Islet precursor cell (in vitro differentiated cells): ENCODE measurements around the gene AQP6.

Experiments used
- DNase-seq: peaks from one replicate; pipeline ENCODE4 v3.0.0-alpha.2; 2018

AQP6 gene

GRCh38 chr12:50006280-50006679 is 33.5 kb downstream of the AQP6 start:
- DNase-seq, result no peak

DNA sequence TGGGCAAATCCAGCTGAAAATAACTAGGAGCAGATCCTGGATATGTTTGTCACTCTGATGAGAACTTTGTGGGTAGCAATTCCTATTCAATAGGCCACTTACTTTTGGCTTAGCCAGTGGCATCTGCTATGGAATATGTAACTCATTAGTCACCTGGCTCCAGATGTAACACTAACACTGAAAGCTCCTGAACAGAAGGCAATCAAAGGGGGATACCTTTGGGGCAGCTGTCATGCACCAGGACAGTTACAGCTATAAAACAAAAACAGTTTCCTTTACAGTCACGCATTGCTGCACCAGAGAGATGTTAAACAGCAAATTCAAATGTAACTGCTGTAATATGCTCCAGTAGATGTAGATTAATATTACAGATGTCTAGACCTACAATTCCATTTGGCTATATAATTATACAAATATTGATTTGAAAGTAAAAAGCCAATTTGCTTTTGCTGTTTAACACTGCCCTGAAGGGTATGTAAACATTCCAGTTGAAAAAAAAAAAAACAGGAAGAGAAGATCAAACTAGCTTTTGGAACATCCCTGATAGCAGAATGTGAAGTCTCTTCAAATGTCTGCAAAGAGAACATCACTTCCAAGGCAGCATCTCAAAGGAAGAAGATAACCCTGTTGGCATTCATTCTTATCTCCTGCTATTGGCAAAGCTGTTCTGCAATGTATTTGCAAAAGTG is 34.2 kb downstream of the AQP6 start:
- DNase-seq, result no peak

DNA sequence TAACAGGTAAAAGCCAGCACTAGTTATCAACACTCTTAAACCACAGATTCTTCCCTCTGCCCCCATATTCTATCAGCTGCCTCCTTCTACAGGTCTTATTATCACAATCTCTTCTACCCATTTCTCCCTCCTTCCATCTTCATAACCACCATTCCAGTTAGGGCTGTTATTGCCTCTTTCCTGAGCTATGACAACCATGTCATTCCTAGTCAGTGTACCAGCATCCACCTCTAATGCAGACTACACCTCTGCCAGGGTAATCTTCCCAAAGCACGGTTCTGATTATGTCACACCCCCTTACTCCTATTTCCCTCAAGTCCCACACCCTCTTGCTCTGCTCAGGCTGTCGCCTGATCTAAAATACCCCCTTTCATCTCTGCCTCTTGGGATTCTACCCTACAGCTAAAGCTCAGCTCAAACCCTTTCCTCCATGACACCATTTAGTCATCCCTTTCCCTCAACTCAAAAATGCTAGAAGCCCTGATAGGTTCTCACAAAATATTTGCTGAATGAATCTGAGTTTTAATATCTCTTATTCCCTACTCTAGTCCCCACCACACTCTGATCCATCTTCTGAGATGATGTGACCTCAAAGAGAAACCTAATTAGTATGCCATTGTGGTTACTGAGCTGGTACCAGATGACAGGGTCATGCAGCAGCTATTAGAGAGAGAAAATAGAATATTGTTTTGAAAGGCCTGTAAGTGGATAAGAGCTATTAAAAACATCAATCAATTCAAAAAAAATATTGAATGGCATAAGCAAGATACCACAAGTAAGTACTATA is 40.8 kb downstream of the AQP6 start:
- DNase-seq, result no peak

DNA sequence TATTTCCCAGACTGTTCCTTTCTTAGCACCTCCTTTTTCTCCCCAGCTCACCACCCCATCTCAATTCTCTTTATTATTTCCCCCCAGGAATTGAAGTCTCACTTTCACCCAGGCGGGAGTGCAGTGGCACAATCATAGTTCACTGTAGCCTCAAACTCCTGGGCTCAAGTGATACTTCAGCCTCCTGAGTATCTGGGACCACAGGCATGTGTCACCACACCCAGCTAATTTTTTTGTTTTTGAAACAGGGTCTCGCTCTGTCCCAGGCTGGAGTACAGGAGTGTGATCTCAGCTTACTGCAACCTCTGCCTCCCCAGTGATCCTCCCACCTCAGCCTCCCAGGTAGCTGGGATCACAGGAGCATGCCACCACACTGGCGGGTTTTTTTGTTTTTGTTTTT is 41.6 kb downstream of the AQP6 start:
- DNase-seq, result no peak

DNA sequence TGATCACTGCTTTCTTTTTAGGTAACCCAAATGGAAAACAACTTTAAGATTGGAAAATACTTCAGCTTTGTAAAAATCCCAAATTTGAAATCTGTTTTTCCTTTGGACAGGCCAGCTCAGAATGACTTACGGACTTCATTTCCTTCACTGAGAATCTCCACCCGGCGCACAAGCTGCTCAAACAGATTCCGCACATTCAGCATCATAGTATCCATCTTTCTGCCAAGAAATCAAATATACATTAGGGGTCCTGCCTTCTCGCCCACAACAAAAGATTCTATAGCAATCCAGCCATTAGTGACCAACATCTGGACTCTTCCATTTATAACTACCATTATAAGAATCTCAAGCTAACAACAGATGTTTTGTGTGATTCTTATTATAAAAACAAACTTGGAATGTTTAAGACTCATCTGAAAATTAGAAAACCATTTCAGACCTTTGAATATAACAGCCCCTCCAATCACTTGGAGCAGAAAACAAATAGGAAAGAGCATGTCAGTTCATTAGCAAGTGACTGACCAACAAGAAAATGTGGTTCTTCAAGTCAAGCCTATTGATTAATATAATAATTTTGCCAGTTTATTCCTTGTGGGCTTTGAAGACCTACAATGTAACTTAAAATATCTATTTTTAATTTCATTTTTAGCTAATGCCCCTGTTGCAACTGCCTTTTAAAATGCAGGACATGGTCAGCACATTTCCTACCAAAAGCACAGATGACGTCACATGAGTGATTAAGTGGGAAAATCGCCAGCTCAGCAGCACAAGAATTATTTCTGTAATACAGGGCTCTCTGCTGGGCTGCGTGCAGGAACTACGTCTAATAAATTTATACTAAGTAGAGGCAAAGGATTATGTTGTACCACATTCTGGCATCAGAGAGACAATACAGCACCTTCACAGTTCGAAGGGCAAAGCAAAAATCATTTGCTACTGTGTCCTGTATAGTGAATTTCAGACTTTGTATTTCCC is 44.0 kb downstream of the AQP6 start:
- DNase-seq, result no peak

DNA sequence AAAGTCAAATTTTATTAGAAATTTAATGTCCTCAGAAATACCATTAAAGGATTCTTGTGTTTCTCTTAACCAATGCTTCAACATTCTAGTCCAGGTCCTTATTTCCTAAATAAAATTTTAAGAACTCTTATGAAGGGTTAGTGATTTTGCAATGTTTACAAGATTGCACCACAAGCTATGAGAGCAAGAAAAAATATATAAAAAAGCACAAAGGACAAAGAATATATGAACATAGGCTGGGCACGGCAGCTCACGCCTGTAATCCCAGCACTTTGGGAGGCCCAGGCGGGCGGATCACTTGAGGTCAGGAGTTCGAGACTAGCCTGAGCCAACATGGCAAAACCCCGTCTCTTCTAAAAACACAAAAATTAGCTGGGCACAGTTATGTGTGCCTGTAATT is 44.9 kb downstream of the AQP6 start:
- no peak for DNase-seq

DNA sequence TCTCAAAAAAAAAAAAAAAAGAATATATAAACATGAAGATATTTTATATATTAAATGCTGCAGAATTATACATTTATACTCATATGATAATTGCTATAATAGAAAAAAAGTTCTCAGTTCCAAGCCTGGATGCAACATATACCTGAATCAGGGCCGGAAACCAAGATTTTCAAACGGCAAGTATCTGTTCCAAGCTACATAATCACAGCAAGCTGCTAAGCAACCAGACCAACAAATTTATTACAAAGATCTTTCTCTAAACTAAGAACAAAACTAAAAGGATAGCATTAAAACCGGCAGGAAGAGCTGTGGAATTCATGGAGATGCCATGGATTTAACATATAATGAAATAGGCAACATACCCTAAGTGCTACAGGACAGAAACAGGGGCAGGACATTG is 45.4 kb downstream of the AQP6 start:
- no peak for DNase-seq

DNA sequence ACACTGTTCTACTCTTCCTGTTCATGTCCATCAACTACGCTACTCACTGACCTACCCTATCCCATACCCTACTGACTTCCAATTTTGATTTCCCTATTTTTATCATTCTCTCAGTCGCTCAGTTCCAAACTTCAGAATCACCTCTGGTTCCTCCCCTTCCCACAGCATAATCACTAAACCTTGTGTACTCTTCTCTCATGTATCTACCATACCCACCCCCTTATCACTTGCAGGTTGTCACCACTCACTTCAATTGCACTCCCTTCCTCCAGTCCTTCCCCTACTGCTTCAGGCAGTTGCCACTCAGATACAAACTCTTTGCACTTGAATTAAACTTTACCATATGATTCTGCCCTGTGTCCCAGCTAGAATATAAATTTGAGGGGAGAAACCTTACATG is 46.2 kb downstream of the AQP6 start:
- DNase-seq, result no peak

- no peak for DNase-seq
Observed at GRCh38 chr12:50019524-50019923, 46.8 kb downstream of the AQP6 start.

DNA sequence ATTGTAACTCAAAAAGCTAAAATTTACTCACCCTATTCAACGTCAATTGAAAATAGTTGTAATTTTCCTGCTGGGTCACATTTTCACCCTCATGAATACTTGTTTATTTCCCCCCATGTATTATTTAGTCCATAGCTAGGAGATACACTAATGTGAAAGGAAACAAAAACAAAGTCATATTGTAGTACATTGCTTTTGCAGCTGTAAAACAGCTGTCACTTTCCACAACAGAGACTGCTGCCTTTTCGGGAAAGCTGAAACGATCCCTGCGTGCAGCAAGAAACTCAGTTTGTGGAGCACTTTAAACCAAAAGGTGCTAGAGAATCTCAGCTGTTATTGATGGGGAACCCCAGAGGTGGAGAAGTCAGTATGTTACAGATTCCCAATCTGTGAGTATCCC is 48.3 kb downstream of the AQP6 start:
- no peak for DNase-seq

DNA sequence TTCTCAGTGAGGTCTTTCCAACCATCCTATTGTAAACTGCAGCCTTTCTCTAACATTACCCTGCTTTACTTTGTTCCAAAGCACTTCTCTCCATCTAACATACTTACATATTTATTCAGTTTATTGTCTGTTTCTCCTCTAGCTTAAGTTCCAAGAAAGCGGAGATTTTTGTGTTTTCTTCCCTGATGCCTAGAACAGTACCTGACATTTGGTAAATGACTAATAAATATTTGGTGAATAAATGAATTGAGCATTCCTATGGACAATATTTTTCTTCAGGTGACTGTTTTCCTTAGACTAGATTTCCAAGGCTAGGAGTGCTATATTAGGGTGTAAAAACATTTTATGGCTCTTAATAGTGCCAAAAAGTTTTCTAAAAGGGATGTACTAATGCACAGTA is 50.2 kb downstream of the AQP6 start:
- DNase-seq, result no peak

DNA sequence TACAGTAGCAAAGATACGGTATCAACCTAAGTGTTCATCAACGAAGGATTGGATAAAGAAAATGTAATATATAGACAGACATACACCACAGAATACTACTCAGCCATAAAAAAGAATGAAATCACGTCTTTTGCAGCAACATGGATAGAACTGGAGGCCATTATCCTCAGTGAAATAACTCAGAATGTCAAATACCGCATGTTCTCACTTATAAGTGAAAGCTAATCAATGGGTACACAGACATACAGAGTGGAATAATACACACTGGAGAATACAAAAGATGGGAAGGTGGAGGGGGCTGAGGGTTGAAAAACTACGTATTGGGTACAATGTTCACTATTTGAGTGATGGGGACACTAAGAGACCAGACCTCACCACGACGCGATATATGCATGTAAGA is 51.5 kb downstream of the AQP6 start:
- no peak for DNase-seq

DNA sequence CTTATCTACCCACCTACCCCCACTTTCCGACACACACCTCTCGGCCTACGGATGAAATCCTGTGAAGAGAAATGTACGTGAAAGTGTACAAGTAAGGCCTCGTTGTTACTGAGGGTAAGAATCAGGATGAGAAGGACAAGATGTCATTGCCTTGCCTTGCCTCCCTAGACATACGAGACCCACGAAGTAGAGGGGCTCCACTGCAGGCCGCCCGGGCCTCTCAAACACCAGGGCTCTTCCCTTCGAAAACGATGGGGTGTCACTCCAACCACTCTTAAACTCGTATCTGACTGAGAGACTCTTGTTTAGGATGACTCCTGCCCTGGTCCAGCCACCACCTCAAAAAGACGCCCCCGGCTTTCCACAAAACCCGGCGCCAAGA is 52.0 kb downstream of the AQP6 start:
- no peak for DNase-seq

DNA sequence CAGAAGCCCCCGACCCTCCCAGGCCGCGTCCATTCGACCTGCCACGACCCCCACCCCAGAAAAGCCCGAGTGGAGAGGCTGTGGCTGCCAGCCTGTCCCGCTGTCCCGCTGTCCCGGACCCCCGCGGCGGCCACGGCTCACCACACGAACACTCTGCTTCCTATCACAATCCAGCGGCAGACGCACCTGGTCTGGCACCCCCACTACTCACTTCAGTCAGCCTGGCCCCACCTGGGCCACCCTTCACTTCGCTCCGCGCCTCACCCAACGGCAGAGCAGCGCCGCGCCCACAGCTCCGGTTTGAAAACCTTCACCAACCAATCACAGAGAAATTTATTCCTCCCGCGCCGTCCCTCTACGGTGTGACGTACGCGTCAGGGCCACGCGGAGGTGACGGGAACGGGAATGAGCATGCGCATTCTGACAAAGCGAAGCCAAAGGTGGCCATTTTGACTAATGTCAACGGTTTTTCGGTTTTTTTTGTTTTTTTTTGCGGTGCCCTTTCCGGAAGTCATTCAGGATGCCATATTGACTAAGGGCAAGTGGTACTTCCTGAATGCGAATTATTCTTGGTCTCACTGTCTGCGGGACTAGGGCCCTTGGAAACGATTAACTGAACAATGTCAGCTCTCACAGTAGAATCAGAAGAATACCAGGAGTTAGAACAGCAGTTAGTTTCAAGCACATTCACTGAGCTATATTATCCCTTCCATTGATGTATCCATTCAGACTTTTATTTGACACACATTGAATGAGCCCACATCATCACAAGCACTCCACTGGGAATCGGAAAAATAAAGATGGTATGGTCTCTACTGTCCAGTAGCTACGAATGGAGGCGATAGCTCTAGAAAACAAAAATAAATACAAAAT is 52.7 kb downstream of the AQP6 start, which contains the start of gene RACGAP1:
RACGAP1 (minus strand) TSS at position 308 of the 873 bp plus-strand sequence. CDS start 8,779 bp downstream, outside the sequence.
- peak; percentile 99 for DNase-seq

GRCh38 chr12:50026691-50027090 is 53.9 kb downstream of the AQP6 start:
- no peak for DNase-seq
